ENCODE results near the gene SMIM41. TPM values are rescaled to one million over a fixed set of nuclear protein-coding genes. Genes with fewer than 3 reads are reported as not detected.

SMIM41 gene
- total RNA-seq, 2 experiments from 2014 or later, result not detected

DNA sequence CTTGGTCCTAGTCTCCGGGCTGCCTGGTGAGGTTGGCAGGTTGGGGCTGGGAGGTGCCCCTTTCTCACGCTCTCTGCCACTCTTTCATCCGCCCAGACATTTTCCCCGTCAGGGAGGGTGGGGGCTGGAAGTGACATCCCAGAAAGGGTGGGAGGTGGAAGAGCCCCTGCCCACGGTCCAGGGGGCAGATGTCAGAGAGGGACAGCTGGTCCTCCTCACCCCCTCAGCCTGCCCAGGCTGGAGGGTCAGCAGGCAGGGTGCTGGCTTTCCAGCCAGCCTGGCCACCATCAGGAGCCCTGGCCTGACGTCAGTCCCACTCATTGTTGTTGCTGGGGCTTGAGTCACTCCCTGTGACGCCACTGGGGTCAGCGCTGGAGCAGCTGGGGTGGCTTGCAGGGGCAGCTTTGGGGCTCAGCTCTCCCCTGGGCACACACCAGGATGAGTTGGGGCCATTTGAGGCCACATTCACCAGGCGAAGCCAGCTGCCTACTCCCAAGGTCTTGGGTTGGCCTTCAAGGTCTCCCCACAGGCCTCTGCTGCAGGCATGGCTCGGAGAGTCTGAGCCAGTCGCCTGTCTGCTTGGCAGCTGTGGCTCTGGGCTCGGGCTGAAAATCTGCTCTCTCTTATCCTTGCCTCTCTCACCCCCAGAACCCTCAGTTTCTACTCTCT is 15.4 kb upstream of the SMIM41 start:
- no peak overlapping the region for H3K27ac ChIP-seq (ENCODE audit: low read depth, low read length, poor library complexity, severe bottlenecking)
- H3K4me3 ChIP-seq (ENCODE audit: low read depth, low read length, poor library complexity, severe bottlenecking), result no peak overlapping the region
- ChIA-PET CTCF (ENCODE audit: unreplicated experiment) (interaction anchor here (0.6 to 1.1 kb wide), 3 partner anchors 14 to 983 kb away, joined by 3 to 4 read pairs (median 3); no protein-coding TSS in a partner anchor), POLR2A (no interaction called here)
- no peak for TF ChIP-seq EZH2phosphoT487 (IDR thresholded peaks at IDR 0.05; ENCODE audit: borderline replicate concordance, low read depth, low read length)
- TF ChIP-seq, protein P1, sequence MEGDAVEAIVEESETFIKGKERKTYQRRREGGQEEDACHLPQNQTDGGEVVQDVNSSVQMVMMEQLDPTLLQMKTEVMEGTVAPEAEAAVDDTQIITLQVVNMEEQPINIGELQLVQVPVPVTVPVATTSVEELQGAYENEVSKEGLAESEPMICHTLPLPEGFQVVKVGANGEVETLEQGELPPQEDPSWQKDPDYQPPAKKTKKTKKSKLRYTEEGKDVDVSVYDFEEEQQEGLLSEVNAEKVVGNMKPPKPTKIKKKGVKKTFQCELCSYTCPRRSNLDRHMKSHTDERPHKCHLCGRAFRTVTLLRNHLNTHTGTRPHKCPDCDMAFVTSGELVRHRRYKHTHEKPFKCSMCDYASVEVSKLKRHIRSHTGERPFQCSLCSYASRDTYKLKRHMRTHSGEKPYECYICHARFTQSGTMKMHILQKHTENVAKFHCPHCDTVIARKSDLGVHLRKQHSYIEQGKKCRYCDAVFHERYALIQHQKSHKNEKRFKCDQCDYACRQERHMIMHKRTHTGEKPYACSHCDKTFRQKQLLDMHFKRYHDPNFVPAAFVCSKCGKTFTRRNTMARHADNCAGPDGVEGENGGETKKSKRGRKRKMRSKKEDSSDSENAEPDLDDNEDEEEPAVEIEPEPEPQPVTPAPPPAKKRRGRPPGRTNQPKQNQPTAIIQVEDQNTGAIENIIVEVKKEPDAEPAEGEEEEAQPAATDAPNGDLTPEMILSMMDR (conservative IDR thresholded peaks at IDR 0.05; ENCODE audit: low read length), result no peak
- intact Hi-C loops (cut with micrococcal nuclease; ENCODE audit: unreplicated experiment), result no loop called here
- H2AFZ ChIP-seq (ENCODE audit: low read length), result no peak overlapping the region
- DNase-seq (ENCODE audit: low spot score), result no peak
- no peak overlapping the region for H3K4me2 ChIP-seq (ENCODE audit: low read length)
- BruUV-seq (replicated peaks), result no TSS peak
- no peaks in the 10 kb centered on the region for H4K20me1 ChIP-seq (ENCODE audit: insufficient read depth, low read length)
- peaks cover 17% of the 10 kb centered on the region for H3K4me1 ChIP-seq (ENCODE audit: insufficient read depth, low read length, poor library complexity, severe bottlenecking)
- no peaks in the 10 kb centered on the region for H3K9me2 ChIP-seq (ENCODE audit: insufficient read depth, low read length)
- no peaks in the 10 kb centered on the region for H3K79me2 ChIP-seq (ENCODE audit: insufficient read depth, low read depth, low read length)
- peaks cover under 1% of the 10 kb centered on the region; the same call in 1 of the 2 replicates for H3K36me3 ChIP-seq (ENCODE audit: insufficient read depth, low read length)
- H3K9me3 ChIP-seq (ENCODE audit: low read length), result no peaks in the 10 kb centered on the region

DNA sequence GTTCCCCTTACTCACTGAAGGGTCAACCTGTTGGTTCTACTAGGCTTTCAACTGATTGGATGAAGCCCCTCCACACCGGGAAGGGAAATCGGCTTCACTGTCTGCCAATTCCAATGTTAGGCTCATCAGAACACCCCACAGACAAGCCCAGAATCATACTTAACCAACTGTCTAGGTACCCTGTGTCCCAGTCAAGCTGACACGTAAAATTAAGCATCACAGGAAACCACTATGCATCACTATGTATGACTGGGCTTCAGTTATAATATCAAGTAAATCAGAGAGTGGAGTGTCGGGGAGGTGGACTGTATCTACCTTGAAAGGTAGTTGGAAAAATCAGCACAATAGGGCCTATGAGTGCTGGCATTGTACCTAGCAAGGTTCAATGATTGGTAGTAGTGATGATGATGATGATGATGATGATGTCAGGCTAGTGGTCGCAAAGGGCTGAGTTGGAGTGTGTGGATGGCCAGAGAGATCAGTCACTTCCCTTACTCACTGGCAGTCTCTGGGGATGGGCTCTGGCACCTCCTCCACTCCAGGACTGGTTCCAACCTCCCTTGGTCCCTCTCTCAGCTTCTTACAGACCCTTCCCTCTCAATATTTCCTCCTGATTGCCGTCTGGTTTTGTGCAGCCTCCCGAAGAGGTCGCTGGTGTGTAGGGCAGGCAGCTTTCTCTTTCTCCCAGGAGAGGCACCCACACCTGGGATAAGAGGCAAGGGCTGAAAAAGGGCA is 13.0 kb upstream of the SMIM41 start:
- Histone ChIP-seq H3K36me3 (ENCODE audit: insufficient read depth, low read length) (peaks cover 2% of the 10 kb centered on the region; the same call in 1 of the 2 replicates), H3K27ac (ENCODE audit: low read depth, low read length, poor library complexity, severe bottlenecking) (no peak overlapping the region), H3K9me3 (ENCODE audit: low read length) (no peaks in the 10 kb centered on the region), H3K4me1 (ENCODE audit: insufficient read depth, low read length, poor library complexity, severe bottlenecking) (peaks cover 16% of the 10 kb centered on the region), H4K20me1 (ENCODE audit: insufficient read depth, low read length) (no peaks in the 10 kb centered on the region), H3K79me2 (ENCODE audit: insufficient read depth, low read depth, low read length) (peaks cover 17% of the 10 kb centered on the region), H2AFZ (ENCODE audit: low read length) (no peak overlapping the region), H3K4me3 (ENCODE audit: low read depth, low read length, poor library complexity, severe bottlenecking) (no peak overlapping the region), H3K9me2 (ENCODE audit: insufficient read depth, low read length) (no peaks in the 10 kb centered on the region), H3K4me2 (ENCODE audit: low read length) (no peak overlapping the region)
- no peak for DNase-seq (ENCODE audit: low spot score)
- no TSS peak for BruUV-seq (replicated peaks)
- POLR2A ChIA-PET, result interaction anchor here (0.5 to 1.3 kb wide), 4 partner anchors 16 to 34 kb away, joined by 3 to 5 read pairs (median 3); no protein-coding TSS in a partner anchor
- TF ChIP-seq EZH2phosphoT487 (IDR thresholded peaks at IDR 0.05; ENCODE audit: borderline replicate concordance, low read depth, low read length), result no peak
- TF ChIP-seq, protein P1 (conservative IDR thresholded peaks at IDR 0.05; ENCODE audit: low read length), result peak; percentile 39; the same call in 1 of the 2 replicates
- intact Hi-C loops (cut with micrococcal nuclease; ENCODE audit: unreplicated experiment), result no loop called here
- CTCF ChIA-PET (ENCODE audit: unreplicated experiment), result interaction anchor here (1.0 to 1.3 kb wide), 2 partner anchors 34 to 40 kb away, joined by 3 to 4 read pairs; no protein-coding TSS in a partner anchor
